IPS-18a (cell line): ENCODE measurements around the gene IDH3G.

Source experiments
- H3K27ac ChIP-seq: one replicate; pipeline ENCODE4 v1.5.1; 2013; ENCODE audit warnings: low read length
- H3K27me3 ChIP-seq: one replicate; pipeline ENCODE4 v1.6.1; 2013; ENCODE audit warnings: mild to moderate bottlenecking, low read length; ENCODE audit not compliant: control insufficient read depth, insufficient read depth
- H3K36me3 ChIP-seq: one replicate; pipeline ENCODE4 v1.6.1; 2013; ENCODE audit warnings: low read depth, low read length; ENCODE audit not compliant: control insufficient read depth
- H3K4me1 ChIP-seq: one replicate; pipeline ENCODE4 v1.6.1; 2013; ENCODE audit warnings: low read depth, low read length; ENCODE audit not compliant: control insufficient read depth
- H3K4me3 ChIP-seq: one replicate; pipeline ENCODE4 v1.5.1; 2013; ENCODE audit warnings: low read length
- H3K9ac ChIP-seq: one replicate; pipeline ENCODE4 v1.6.1; 2013; ENCODE audit warnings: mild to moderate bottlenecking, low read length, moderate library complexity
- H3K9me3 ChIP-seq: one replicate; pipeline ENCODE4 v1.6.1; 2013; ENCODE audit warnings: low read depth, low read length; ENCODE audit not compliant: control insufficient read depth

IDH3G gene

DNA sequence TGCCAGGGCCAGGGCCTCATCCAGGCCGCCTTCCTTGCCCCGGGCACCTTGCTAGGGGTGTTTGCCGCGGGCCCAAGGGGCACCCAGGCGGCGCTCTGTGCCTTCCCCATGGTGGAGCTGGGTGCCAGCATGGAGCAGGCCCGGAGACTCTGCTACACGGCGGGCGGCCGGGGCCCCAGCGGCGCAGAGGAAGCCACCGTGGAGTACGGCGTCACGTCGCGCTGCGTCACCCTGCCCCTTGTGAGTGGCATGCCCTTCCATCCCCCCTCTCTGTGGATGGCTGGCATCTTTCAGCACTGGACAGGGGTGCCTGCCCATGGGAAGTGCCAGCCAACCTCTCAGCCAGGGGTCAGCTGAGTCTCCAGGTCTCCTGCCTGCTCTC lies 26.5 kb downstream of the IDH3G start:
- Histone ChIP-seq H3K4me1 (no peaks in the 10 kb centered on the region), H3K9ac (no peak overlapping the region), H3K9me3 (no peaks in the 10 kb centered on the region), H3K27me3 (no peaks in the 10 kb centered on the region), H3K4me3 (no peak overlapping the region), H3K36me3 (no peaks in the 10 kb centered on the region), H3K27ac (no peak overlapping the region)

DNA sequence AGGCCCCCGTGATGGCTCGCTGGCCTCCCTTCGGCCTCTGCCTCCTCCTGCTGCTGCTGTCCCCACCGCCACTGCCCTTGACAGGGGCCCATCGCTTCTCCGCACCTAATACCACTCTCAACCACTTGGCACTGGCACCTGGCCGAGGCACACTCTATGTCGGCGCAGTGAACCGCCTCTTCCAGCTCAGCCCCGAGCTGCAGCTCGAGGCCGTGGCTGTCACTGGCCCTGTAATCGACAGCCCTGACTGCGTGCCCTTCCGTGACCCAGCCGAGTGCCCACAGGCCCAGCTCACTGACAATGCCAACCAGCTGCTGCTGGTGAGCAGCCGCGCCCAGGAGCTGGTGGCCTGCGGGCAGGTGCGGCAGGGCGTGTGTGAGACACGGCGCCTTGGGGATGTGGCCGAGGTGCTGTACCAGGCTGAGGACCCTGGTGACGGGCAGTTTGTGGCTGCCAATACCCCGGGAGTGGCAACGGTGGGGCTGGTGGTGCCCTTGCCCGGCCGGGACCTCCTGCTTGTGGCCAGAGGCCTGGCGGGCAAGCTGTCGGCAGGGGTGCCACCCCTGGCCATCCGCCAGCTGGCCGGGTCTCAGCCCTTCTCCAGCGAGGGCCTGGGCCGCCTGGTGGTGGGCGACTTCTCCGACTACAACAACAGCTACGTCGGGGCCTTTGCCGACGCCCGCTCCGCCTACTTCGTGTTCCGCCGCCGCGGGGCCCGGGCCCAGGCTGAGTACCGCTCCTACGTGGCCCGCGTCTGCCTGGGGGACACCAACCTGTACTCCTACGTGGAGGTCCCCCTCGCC lies 27.1 kb downstream of the IDH3G start:
- Histone ChIP-seq H3K9ac (no peak overlapping the region), H3K4me1 (no peaks in the 10 kb centered on the region), H3K36me3 (no peaks in the 10 kb centered on the region), H3K27ac (no peak overlapping the region), H3K9me3 (no peaks in the 10 kb centered on the region), H3K4me3 (no peak overlapping the region), H3K27me3 (no peaks in the 10 kb centered on the region)

DNA sequence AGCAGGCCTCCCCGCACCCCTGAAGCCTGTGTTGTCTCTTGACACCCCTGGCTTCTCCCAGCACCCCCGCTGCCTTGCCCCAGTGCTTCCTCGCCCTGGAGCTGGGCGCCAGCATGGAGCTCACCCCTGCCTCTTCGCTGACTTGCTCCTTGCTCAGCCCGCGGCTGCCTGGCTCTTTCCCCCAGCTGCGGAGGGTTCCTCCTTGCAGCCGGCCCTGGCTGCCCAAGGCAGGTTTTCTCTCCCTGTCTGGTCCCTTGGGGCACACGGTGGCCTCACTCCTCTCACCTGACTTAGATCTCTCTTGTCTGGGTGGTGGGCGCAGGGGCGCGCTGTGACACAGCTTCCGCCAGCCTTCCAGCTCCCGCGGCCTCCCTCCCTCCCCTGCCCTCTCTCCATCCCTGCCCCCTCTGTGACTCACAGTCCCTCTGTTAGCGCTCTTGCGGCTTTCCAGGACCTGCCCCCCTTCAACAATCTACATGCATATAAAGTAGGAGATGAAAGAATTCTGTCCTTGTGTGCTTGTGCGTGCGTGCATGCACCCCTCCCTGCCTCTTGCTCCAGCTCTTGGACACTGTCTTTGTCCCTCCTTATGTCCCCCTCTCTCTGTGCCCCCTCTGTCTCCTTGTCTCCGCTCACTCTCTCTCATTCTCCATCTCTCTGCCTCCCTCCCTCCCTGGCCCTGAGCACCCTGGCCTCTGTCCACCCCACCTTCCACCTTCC lies 27.9 kb downstream of the IDH3G start:
- Histone ChIP-seq H3K4me3 (no peak overlapping the region), H3K4me1 (no peaks in the 10 kb centered on the region), H3K27me3 (no peaks in the 10 kb centered on the region), H3K9me3 (no peaks in the 10 kb centered on the region), H3K27ac (no peak overlapping the region), H3K36me3 (no peaks in the 10 kb centered on the region), H3K9ac (no peak overlapping the region)

DNA sequence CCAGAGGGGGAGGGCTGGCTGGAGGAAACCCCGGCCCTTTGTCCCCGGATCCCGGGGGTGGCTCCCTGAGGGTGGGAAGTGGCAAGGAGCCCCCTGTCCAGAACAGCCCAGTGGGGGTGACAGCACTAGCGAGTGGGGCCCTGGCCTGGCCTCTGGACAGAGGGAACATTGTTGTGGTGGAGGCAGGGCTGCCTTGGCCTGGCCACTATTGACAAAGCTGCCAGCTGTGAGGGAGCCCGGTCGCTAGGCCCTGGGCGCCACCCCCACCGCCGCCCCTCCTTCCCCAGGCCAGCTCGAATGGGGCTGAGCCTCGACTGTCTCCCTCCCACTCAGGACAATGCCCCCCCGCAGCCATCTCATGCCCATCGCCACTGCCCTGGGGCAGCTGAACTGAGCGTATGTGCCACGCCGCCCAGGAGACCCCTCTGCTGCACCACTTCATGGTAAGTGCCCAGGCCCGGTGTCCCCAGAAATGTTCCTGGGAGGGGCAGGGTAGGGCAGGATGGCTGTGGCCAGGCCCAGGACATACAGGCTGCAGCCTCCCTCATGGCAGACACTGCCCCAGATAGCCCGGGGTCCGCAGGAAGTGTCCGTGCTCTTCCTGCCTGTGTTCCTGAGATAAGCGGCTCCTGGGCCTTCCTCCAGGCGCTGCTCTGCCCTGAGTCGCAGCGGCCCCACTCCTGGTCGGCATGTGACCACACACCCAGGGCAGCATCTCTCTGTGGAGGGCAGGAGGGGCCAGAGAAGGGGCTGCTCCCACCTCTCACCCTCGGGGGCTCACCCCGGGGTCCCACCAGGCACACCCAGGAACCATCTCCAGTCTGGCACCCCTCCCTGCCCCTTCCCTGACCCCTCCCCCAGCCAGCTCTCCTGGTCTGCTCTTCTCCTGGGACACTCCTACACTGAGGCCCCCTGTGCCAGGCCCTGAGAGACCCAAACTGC lies 28.8 kb downstream of the IDH3G start:
- Histone ChIP-seq H3K4me3 (no peak overlapping the region), H3K27ac (no peak overlapping the region), H3K36me3 (no peaks in the 10 kb centered on the region), H3K9me3 (no peaks in the 10 kb centered on the region), H3K9ac (no peak overlapping the region), H3K27me3 (no peaks in the 10 kb centered on the region), H3K4me1 (no peaks in the 10 kb centered on the region)

DNA sequence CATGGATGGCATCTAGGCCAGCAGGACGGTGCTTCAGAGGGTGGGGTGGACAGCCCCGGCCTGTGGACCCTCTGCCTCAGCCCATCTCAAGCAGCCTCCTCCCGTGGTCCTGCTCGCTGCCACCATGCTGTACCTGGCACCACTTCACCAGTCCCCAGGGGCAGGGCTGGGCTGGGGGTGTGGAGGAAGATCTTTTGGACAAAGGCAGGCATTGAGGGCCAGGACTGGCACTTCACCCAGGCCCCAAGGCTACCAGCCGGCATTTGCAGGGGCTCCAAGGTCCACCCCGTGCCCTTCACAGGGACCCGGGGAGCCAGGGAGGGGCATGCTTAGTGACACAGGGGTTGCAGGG lies 29.4 kb downstream of the IDH3G start:
- H3K27ac ChIP-seq: no peak overlapping the region
- no peak overlapping the region for H3K4me3 ChIP-seq

DNA sequence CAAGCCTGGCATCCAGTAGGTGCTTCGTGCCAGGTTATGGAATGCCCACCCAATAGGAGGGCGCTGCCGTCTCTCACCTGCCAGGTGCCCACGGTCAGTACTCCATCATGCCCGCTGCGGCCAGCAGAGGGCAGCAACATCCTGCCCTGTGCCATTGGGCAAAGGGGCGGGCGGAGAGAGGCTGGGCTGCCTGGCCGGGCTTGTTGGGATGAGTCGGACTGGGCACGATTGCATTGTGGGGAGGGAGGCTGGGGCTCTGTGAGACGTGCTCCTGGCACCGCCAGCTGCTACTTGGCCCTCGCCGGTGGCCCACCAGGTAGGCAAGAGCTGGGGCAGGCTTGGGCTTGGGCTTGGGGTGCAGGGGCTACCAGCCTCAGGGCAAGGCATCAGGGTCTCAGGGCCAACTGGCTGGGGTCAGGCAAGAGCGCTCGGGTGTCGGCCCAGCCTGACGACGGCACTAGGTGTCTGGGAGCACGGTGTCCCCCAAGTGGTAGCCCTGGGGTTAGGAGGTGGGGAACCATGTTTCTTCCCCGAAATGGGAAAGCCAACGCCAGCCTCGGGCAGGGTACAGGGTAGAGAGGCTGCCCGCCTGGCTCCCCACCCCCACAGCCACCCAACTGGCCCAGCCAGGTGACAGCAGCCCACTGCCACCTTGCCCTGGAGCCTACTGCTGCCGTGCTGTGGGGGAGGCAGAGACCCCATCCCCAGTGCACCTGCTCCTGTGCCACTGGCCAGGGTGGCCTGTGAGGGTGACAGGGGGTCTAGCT lies 30.0 kb downstream of the IDH3G start, which contains the start of gene PLXNB3:
Gene PLXNB3, plus strand, starts transcription at position 261 of the 767 bp plus-strand sequence. CDS start 1,287 bp downstream, outside the sequence.
- Histone ChIP-seq H3K4me1 (no peaks in the 10 kb centered on the region), H3K9me3 (no peaks in the 10 kb centered on the region), H3K27ac (no peak within 1 kb of the TSS)

More for the DNA sequence above, 29.4 kb downstream of the IDH3G start:
- no peak overlapping the region for H3K9ac ChIP-seq
- H3K27me3 ChIP-seq: no peaks in the 10 kb centered on the region
- no peaks in the 10 kb centered on the region for H3K4me1 ChIP-seq
- no peaks in the 10 kb centered on the region for H3K36me3 ChIP-seq
- no peaks in the 10 kb centered on the region for H3K9me3 ChIP-seq

DNA sequence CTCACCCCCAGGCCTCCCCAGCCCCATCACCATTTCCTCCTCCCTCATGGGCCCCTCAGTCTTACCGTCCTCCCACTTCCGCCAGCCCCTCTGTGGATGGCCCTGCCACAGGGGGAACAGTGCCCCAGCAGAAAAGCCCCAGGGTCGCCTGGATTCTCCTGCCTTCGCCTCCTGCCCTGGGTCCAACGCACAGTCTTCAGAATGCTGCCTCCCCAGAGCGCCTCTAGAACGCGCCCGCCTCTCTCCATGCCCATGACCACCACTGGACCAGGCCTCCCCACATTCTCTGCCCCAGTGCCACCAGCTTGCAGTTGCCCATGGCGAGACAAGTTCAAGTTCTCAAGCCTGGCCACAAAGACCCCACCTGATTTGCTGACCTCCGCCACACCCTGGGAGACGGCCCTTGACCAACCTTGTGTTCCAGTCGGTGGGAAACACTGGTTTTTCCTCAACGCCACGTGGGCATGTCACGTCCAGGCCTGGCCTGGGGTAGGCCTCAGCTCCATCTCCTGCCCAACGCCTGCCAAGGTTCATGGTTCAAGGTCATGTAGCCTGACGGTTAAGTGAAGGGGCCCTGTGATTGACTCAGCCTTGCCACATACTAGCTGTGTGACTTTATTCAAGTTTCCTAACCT lies 30.8 kb downstream of the IDH3G start:
- Histone ChIP-seq H3K9me3 (no peaks in the 10 kb centered on the region), H3K4me3 (no peak overlapping the region), H3K27me3 (no peaks in the 10 kb centered on the region), H3K4me1 (no peaks in the 10 kb centered on the region), H3K9ac (no peak overlapping the region), H3K36me3 (no peaks in the 10 kb centered on the region), H3K27ac (no peak overlapping the region)

More for the DNA sequence above, 30.0 kb downstream of the IDH3G start, which contains the start of gene PLXNB3:
- Histone ChIP-seq H3K27me3 (no peaks in the 10 kb centered on the region), H3K9ac (no peak within 1 kb of the TSS), H3K4me3 (no peak within 1 kb of the TSS), H3K36me3 (no peaks in the 10 kb centered on the region)

DNA sequence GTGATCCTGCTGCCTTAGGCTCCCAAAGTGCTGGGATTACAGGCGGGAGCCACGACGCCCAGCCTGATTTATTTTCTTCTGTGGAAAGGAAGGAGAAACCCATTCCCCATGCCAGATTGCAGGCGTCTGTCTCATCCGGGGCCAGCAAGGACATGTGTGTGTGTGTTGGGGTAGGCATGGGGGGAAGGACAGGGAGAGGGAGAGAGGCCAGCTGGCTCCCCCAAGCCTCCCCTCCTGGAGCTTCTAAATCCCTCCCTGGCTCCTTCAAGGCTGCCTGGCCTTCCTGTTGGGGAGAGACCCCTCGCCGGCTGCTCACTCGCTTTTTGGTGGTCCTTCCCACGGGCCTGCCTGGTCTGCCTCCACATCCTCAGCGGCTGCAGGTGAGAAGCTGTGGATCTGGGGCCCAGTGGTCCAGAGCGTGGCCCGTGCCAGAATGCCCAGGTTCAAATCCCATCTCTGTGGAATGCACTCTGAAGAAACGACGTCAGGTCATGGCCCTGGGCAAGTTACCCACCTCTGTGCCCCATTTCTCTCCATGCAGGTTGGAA lies 31.5 kb downstream of the IDH3G start:
- Histone ChIP-seq H3K27ac (no peak overlapping the region), H3K27me3 (no peaks in the 10 kb centered on the region), H3K4me3 (no peak overlapping the region), H3K9ac (no peak overlapping the region), H3K9me3 (no peaks in the 10 kb centered on the region), H3K36me3 (no peaks in the 10 kb centered on the region), H3K4me1 (no peaks in the 10 kb centered on the region)

DNA sequence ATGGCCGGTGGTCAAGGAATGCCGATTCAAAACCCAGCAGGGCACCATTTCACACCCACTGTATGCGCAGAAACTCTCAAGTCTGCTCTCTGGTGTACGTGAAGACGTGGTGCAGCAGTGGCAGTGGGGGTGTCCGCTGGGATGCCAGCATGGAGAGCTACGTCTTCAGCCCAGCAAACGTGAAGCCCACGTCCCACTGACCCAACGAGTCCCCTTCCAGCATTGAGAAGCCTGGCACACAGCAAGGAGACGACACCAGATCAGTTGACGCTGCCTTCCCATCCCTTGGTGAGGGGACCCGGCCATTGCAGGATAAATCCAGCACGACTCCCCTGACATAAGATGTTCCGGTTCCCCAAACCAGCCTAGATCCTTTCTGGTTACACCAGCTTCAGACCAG lies 32.3 kb downstream of the IDH3G start:
- Histone ChIP-seq H3K27me3 (no peaks in the 10 kb centered on the region), H3K4me1 (no peaks in the 10 kb centered on the region)

DNA sequence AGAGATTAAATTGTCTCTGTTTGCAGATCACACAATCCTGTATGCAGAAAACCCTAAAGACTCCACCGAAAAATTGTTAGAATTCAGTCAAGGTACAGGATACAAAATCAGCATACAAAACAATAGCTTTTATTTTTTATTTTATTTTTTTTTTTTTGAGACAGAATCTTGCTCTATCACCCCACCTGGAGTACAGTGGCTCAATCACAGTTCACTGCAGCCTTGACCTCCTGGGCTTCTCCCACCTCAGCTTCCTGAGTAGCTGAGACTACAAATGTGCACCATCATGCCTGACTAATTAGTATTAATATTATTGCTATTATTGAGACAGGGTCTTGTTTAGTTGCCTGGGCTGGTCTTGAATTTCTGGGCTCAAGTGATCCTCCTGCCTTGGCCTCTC lies 39.0 kb downstream of the IDH3G start:
- Histone ChIP-seq H3K4me1 (no peaks in the 10 kb centered on the region), H3K9ac (no peak overlapping the region), H3K4me3 (no peak overlapping the region), H3K36me3 (no peaks in the 10 kb centered on the region), H3K27me3 (no peaks in the 10 kb centered on the region), H3K27ac (no peak overlapping the region), H3K9me3 (peaks cover 15% of the 10 kb centered on the region)

More for the DNA sequence above, 32.3 kb downstream of the IDH3G start:
- Histone ChIP-seq H3K9me3 (peaks cover 3% of the 10 kb centered on the region), H3K27ac (no peak overlapping the region), H3K36me3 (no peaks in the 10 kb centered on the region), H3K4me3 (no peak overlapping the region), H3K9ac (no peak overlapping the region)
